MG63 (cell line): ENCODE data around the gene PEAK1. TPM values are rescaled to one million over a fixed set of nuclear protein-coding genes. Genes with fewer than 3 reads are reported as not detected.

Experiments used
- DNase-seq: peaks from one replicate; pipeline ENCODE4 v3.0.0-alpha.2; 2020
- H3K27me3 ChIP-seq: fragments of 250-450 bp; sonication (Bioruptor Pico); 2 replicates; pipeline ENCODE4 v1.5.1; 2020; ENCODE audit warnings: mild to moderate bottlenecking, moderate library complexity
- H3K36me3 ChIP-seq: fragments of 250-450 bp; sonication (Bioruptor Pico); 2 replicates; pipeline ENCODE4 v1.5.1; 2020; ENCODE audit warnings: mild to moderate bottlenecking, moderate library complexity
- H3K4me3 ChIP-seq: fragments of 250-450 bp; sonication (Bioruptor Pico); 2 replicates; pipeline ENCODE4 v1.5.1; 2020; ENCODE audit warnings: mild to moderate bottlenecking, moderate library complexity
- H3K9me3 ChIP-seq: fragments of 250-450 bp; sonication (Bioruptor Pico); 2 replicates; pipeline ENCODE4 v1.5.1; 2020; ENCODE audit warnings: mild to moderate bottlenecking, moderate library complexity
- total RNA-seq: library from RNA; depleted of rRNA; stranded (reverse); fragments of >200 nt; shearing (Covaris generic); gene quantifications from 2 replicates; pipeline ENCODE4 v1.2.3, GENCODE V29; 2014; ENCODE audit warnings: low replicate concordance

The PEAK1 gene
- total RNA-seq, 1 experiment from 2014 or later, result 22.3 TPM

- H3K9me3 ChIP-seq, result peaks cover 1% of the 10 kb centered on the region; the same call in 1 of the 2 replicates
- no peaks in the 10 kb centered on the region for H3K27me3 ChIP-seq
- no peak for DNase-seq
- no peaks in the 10 kb centered on the region; the same call in 1 of the 2 replicates for H3K36me3 ChIP-seq
- no peak overlapping the region for H3K4me3 ChIP-seq
Measured at GRCh38 chr15:77430652-77431051, 10.7 kb upstream of the PEAK1 start.

GRCh38 chr15:77430213-77430612, 10.3 kb upstream of the PEAK1 start:
- H3K4me3 ChIP-seq, result no peak overlapping the region
- no peaks in the 10 kb centered on the region for H3K27me3 ChIP-seq
- no peak for DNase-seq
- H3K36me3 ChIP-seq, result no peaks in the 10 kb centered on the region; the same call in 1 of the 2 replicates
- H3K9me3 ChIP-seq, result peaks cover 1% of the 10 kb centered on the region; the same call in 1 of the 2 replicates

- Histone ChIP-seq H3K9me3 (peaks cover 1% of the 10 kb centered on the region; the same call in 1 of the 2 replicates), H3K36me3 (no peaks in the 10 kb centered on the region; the same call in 1 of the 2 replicates), H3K4me3 (no peak overlapping the region), H3K27me3 (no peaks in the 10 kb centered on the region)
- DNase-seq, result no peak
Measured at GRCh38 chr15:77426871-77427270, 7.0 kb upstream of the PEAK1 start.

- H3K27me3 ChIP-seq, result no peaks in the 10 kb centered on the region
- H3K9me3 ChIP-seq, result peaks cover 1% of the 10 kb centered on the region; the same call in 1 of the 2 replicates
- no peaks in the 10 kb centered on the region; the same call in 1 of the 2 replicates for H3K36me3 ChIP-seq
- DNase-seq, result no peak
- no peak overlapping the region for H3K4me3 ChIP-seq
Measured at GRCh38 chr15:77426377-77426776, 6.5 kb upstream of the PEAK1 start.

- DNase-seq, result no peak
- H3K36me3 ChIP-seq, result no peaks in the 10 kb centered on the region; the same call in 1 of the 2 replicates
- H3K4me3 ChIP-seq, result no peak overlapping the region
Measured at GRCh38 chr15:77425104-77425503, 5.2 kb upstream of the PEAK1 start.

GRCh38 chr15:77421370-77421700, 1.4 kb upstream of the PEAK1 start:
- H3K4me3 ChIP-seq, result peak overlapping the region; percentile 62
- no peaks in the 10 kb centered on the region for H3K27me3 ChIP-seq
- H3K36me3 ChIP-seq, result no peaks in the 10 kb centered on the region; the same call in 1 of the 2 replicates
- DNase-seq, result no peak
- no peaks in the 10 kb centered on the region for H3K9me3 ChIP-seq

More at GRCh38 chr15:77425104-77425503, 5.2 kb upstream of the PEAK1 start:
- Histone ChIP-seq H3K9me3 (peaks cover 1% of the 10 kb centered on the region; the same call in 1 of the 2 replicates), H3K27me3 (no peaks in the 10 kb centered on the region)

GRCh38 chr15:77420610-77421369, 886 bp upstream of the PEAK1 start, which contains the start of gene HMG20A:
Gene HMG20A (plus strand): TSS chr15:77420888. CDS start chr15:77458408, 37,520 bp downstream.
- DNase-seq, result peak; percentile 49
- Histone ChIP-seq H3K36me3 (no peaks in the 10 kb centered on the region; the same call in 1 of the 2 replicates), H3K27me3 (no peaks in the 10 kb centered on the region), H3K9me3 (no peaks in the 10 kb centered on the region), H3K4me3 (peak within 1 kb of the TSS; percentile 62)

- H3K36me3 ChIP-seq, result 0 out of 2 replicates have a peak, but pooled peaks cover 3% of the 10 kb centered on the region
- DNase-seq, result peak; percentile 35
- no peaks in the 10 kb centered on the region for H3K9me3 ChIP-seq
- peak overlapping the region; percentile 62 for H3K4me3 ChIP-seq
- H3K27me3 ChIP-seq, result no peaks in the 10 kb centered on the region
Measured at GRCh38 chr15:77418966-77419835, 703 bp downstream of the PEAK1 start.

- no peak for DNase-seq
- Histone ChIP-seq H3K36me3 (0 out of 2 replicates have a peak, but pooled peaks cover 3% of the 10 kb centered on the region), H3K27me3 (no peaks in the 10 kb centered on the region)
Measured at GRCh38 chr15:77418391-77418965, 1.4 kb downstream of the PEAK1 start.

GRCh38 chr15:77417602-77418001, 2.3 kb downstream of the PEAK1 start:
- peak overlapping the region; percentile 62 for H3K4me3 ChIP-seq
- no peaks in the 10 kb centered on the region for H3K27me3 ChIP-seq
- H3K36me3 ChIP-seq, result 0 out of 2 replicates have a peak, but pooled peaks cover 3% of the 10 kb centered on the region
- H3K9me3 ChIP-seq, result no peaks in the 10 kb centered on the region
- DNase-seq, result peak; percentile 85

More at GRCh38 chr15:77418391-77418965, 1.4 kb downstream of the PEAK1 start:
- Histone ChIP-seq H3K4me3 (peak overlapping the region; percentile 62), H3K9me3 (no peaks in the 10 kb centered on the region)

- Histone ChIP-seq H3K36me3 (0 out of 2 replicates have a peak, but pooled peaks cover 3% of the 10 kb centered on the region), H3K9me3 (no peaks in the 10 kb centered on the region), H3K27me3 (no peaks in the 10 kb centered on the region), H3K4me3 (no peak overlapping the region)
- no peak for DNase-seq
Measured at GRCh38 chr15:77416954-77417353, 3.0 kb downstream of the PEAK1 start.

GRCh38 chr15:77416148-77416455, 3.8 kb downstream of the PEAK1 start:
- Histone ChIP-seq H3K9me3 (no peaks in the 10 kb centered on the region), H3K27me3 (no peaks in the 10 kb centered on the region), H3K36me3 (0 out of 2 replicates have a peak, but pooled peaks cover 3% of the 10 kb centered on the region), H3K4me3 (no peak overlapping the region)
- peak; percentile 68 for DNase-seq

- no peak overlapping the region for H3K4me3 ChIP-seq
- no peak for DNase-seq
- H3K27me3 ChIP-seq, result no peaks in the 10 kb centered on the region
- no peaks in the 10 kb centered on the region for H3K9me3 ChIP-seq
- peaks cover 3% of the 10 kb centered on the region; the same call in 1 of the 2 replicates for H3K36me3 ChIP-seq
Measured at GRCh38 chr15:77415450-77416147, 4.3 kb downstream of the PEAK1 start.

GRCh38 chr15:77414789-77415442, 5.0 kb downstream of the PEAK1 start:
- Histone ChIP-seq H3K36me3 (peaks cover 3% of the 10 kb centered on the region; the same call in 1 of the 2 replicates), H3K9me3 (no peaks in the 10 kb centered on the region), H3K27me3 (no peaks in the 10 kb centered on the region), H3K4me3 (no peak overlapping the region)
- DNase-seq, result no peak

GRCh38 chr15:77413699-77414349, 6.1 kb downstream of the PEAK1 start:
- H3K27me3 ChIP-seq, result no peaks in the 10 kb centered on the region

More at GRCh38 chr15:77413699-77414349, 6.1 kb downstream of the PEAK1 start:
- no peaks in the 10 kb centered on the region for H3K9me3 ChIP-seq
- H3K4me3 ChIP-seq, result no peak overlapping the region
- peaks cover 3% of the 10 kb centered on the region; the same call in 1 of the 2 replicates for H3K36me3 ChIP-seq
- no peak for DNase-seq
